Urothelium cell line (cell line): ENCODE data around the gene UPF2.
"Not testable (repeated sequence)": the region's sequence is repeated elsewhere in the genome, so short reads cannot be mapped to it uniquely, and the experiment has no call there.

ENCODE experiments used
- DNase-seq: peaks from one replicate; pipeline ENCODE4 v3.0.0; 2011; ENCODE audit warnings: low spot score, mixed read lengths
- FAIRE-seq: peaks from 2 replicates; lab custom pipeline; 2011; peaks lifted over from hg19 to GRCh38; lab: Jason Lieb, UNC

The UPF2 gene

GRCh38 chr10:12045596-12045995 is 3.0 kb upstream of the UPF2 start:
- FAIRE-seq (no peak), DNase-seq (no peak)

- DNase-seq (peak; percentile 40), FAIRE-seq (peak; percentile 5)
These were observed 206 bp downstream of the UPF2 start for GRCh38 chr10:12042409-12042796.

GRCh38 chr10:12041766-12042408 is 722 bp downstream of the UPF2 start:
- DNase-seq: peak; percentile 20
- no peak for FAIRE-seq

DNA sequence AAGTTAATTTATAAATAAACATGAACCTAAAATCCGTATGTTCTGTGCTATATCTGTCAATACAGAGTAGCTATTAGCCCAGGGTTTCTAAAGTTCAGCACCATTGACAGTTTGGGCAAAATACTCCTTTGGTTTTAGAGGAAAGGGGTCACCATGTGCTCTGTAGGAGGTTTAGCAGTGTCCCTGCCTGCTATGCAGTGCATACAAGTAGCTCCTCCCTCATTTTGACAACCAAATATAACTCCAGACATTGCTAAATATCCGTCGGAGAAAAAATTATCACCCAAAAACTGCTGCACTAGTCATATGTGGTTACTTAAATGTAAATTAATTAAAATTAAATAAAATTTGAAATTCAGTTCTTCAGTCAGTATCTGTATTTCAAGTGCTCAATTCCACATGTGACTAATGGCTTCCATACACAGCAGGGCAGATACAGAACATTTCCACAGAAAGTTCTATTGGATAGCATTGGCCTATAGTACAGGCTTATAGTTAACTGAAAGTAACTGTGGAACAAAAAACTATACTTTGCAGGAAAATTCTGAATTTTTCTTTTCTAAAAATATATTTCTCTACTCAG is 6.4 kb downstream of the UPF2 start:
- DNase-seq: no peak
- FAIRE-seq: no peak

GRCh38 chr10:12031404-12031803 is 11.2 kb downstream of the UPF2 start:
- FAIRE-seq (no peak), DNase-seq (no peak)

- FAIRE-seq: no peak
- DNase-seq: no peak
These were observed 15.1 kb downstream of the UPF2 start for GRCh38 chr10:12027539-12027938.

- no peak for FAIRE-seq
These were observed 17.0 kb downstream of the UPF2 start for GRCh38 chr10:12025591-12025990.

GRCh38 chr10:12022580-12023257 is 19.9 kb downstream of the UPF2 start:
- FAIRE-seq (no peak), DNase-seq (no peak)

More at GRCh38 chr10:12025591-12025990, 17.0 kb downstream of the UPF2 start:
- DNase-seq: no peak

GRCh38 chr10:12020574-12020973 is 22.0 kb downstream of the UPF2 start:
- FAIRE-seq: no peak
- DNase-seq: no peak

DNA sequence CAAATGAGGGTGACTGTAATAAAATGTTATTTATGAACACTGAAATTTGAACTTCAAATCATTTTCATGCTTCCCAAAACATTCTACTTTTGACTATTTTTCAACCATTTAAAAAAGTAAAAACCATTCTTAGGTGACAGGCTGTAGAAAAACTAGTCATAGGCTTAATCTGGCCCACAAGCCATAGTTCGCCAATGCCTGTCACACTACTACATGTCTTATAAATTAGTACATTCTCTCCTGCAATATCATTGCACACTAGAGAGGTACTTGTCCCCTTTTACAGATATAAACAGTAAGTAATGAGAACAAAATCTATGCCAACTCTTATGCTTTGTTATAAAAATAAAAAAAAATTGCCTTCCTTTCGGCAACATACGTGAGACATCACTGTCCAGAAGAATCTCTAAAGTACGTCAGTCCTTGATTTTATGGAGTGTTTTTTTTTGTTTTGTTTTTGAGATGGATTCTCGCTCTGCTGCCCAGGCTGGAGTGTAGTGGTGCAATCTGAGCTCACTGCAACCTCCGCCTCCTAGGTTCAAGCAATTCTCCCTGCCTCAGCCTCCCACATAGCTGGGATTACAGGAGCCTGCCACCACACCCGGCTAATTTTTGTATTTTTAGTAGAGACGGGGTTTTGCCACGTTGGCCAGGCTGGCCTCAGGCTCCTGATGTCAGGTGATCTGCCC is 23.2 kb downstream of the UPF2 start:
- FAIRE-seq (no peak), DNase-seq (no peak)

DNA sequence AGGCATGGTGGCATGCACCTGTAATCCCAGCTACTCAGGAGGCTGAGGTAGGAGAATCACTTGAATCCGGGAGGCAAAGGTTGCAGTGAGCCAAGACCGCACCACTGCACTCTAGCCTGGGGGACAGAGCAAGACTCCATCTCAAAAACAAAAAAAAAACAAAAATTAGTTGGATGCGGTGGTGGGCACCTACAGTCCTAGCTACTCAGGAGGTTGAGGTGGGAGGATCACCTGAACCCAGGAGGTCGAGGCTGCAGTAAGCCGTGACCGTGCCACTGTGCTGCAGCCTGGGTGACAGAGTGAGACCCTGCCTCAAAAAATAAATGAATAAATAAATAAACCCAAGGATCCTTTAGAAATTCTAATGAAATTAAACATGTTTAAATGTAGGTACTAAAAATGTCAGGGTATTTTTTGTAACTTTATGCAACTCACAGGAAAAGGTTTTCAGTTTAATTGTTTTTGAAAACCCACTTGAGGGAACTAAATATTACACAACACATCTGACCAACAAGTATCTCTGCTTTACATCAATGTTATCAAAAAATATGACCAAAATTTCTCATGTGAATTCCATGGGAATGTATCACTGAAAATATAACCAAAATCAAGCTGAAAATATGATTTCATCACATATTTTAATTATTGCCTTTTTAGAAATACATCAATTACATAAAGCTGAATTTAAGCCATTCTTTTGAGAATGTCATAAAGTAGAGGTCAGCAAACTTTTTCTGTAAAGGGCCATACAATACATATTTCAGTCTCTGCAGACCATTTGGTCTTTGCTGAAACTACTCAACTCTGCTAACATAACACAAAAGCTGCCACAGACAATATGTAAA is 23.9 kb downstream of the UPF2 start:
- no peak for DNase-seq
- FAIRE-seq: no peak

DNA sequence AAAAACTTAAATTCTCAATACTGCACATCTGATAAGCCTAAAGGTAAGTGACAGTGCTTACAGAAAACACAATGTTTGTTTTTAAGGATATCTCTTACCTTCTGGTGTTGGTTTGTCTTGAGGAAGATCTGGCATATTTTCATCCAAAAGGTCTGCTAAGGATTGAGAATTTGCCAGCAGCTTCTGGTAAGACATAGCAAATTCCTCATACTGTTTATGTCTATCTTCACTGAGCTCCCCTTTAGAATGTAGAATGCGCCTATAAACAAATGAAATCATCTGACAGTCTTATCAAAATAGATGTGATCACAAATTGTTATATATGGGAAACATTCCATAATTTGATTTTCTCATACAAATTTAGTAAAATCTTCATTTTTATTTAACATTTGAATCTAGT is 28.7 kb downstream of the UPF2 start:
- FAIRE-seq: no peak
- no peak for DNase-seq

DNA sequence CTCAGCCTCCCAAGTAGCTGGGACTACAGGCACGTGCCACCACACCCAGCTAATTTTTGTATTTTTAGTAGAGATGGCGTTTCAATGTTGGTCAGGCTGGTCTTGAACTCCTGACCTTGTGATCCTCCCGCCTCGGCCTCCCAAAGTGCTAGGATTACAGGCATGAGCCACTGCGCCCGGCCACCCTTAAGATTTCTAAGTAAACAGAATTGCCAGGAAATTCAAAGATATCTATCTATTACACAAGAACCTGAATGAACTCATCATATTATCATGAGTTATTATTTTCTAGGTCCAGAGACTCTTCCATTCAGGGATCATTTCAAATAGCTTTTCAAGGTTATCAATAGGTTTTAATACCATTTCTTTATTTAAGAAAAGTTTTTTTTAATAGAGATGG is 29.2 kb downstream of the UPF2 start:
- DNase-seq, FAIRE-seq: not testable (repeated sequence)

DNA sequence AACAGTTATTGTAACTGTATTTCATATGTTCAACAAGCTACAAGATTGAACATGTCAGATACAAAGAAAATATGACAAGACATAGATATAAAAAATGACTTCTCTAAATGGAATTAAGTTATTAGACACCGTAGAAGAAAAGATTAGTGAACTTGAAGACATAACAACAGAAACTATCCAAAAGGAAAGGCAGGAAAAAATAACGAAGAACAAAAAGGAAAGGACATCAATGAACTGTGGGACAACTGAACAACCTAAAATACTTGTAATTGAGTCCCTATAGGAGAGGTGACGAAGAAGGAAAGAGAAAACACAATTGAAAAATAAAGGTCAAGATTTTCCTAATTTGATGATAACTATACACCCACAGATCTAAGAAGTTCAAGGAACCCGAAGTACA is 32.3 kb downstream of the UPF2 start:
- no peak for DNase-seq
- no peak for FAIRE-seq

DNA sequence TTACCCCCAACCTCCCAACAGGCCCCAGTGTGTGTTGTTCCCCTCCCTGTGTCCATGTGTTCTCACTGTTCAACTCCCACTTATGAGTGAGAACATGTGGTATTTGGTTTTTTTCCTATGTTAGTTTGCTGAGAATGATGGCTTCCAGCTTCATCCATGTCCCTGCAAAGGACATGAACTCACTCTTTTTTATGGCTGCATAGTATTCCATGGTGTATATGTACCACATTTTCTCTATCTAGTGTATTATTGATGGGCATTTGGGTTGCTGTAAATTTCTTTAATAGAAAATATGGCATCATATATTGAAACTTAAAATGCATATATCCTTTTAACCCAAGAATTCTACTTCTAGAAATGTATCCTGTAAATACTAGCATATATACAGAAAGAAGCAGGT is 33.8 kb downstream of the UPF2 start:
- not testable (repeated sequence) for DNase-seq, FAIRE-seq

- FAIRE-seq: no peak
- no peak for DNase-seq
These were observed 35.9 kb downstream of the UPF2 start for GRCh38 chr10:12006671-12007070.

GRCh38 chr10:11993834-11994468 is 48.7 kb downstream of the UPF2 start:
- DNase-seq (no peak), FAIRE-seq (no peak)

- FAIRE-seq (no peak), DNase-seq (no peak)
These were observed 53.7 kb downstream of the UPF2 start for GRCh38 chr10:11988924-11989323.

DNA sequence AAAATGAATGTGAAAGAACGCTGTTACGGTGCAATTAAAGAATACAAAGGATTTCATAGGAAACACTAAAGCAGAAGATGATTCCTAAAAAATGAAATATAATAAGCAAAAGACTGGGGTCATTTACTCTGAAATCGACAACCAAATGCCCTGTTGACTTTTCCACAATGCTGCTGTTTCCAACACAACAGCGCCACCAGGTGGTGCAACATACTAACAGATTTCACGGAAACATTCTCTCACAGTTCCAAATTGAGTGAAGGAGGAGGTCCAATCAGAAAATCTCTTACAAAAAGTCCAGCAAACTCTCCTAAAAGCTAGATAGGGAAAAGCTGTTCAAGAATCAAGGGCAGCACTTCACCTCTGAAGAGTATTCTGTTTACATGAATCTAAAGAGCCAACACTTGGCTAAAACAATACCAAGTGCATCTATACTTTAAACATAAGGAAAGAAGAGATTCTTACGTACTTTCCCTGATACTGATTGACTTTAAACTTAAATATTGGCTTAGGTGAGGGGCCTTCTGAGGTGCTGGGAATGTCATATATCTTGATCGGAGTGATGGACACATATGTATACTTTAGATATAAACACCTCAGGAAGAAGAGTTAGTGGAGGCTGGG is 55.9 kb downstream of the UPF2 start:
- DNase-seq (peak; percentile 78), FAIRE-seq (peak; percentile 5)

- DNase-seq (no peak), FAIRE-seq (no peak)
These were observed 60.4 kb downstream of the UPF2 start for GRCh38 chr10:11982253-11982652.
